Measurements from ENCODE around the gene DCAF7.
A peak's percentile ranks its signal among the peaks of the same experiment; 100 is the strongest.

Gene DCAF7

GRCh38 chr17:63595132-63595531 lies 44.9 kb downstream of the DCAF7 start:
- FAIRE-seq: no peak

GRCh38 chr17:63596856-63597586 lies 46.7 kb downstream of the DCAF7 start:
- no peak for FAIRE-seq

DNA sequence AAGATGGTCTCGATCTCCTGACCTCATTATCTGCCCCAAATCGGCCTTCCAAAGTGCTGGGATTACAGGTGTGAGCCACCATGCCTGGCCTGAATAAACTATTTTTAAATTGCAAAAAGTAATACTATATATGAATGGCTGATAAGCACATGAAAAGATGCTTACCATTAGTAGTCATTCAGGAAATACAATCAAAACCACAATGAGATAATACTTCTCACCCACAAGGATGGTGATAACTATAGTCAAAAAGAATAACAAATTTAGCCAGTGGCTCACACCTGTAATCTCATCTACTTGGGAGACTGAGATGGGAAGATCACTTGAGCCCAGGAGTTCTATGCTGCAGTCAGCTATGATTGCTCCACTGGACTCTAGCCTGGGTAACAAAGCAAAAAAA lies 48.0 kb downstream of the DCAF7 start:
- FAIRE-seq: no peak

GRCh38 chr17:63600569-63601438 lies 50.5 kb downstream of the DCAF7 start, which contains the start of gene TACO1:
TSS of gene TACO1 (plus strand) at chr17:63600895. CDS start at chr17:63601084, 189 bp downstream.
- FAIRE-seq: no peak

DNA sequence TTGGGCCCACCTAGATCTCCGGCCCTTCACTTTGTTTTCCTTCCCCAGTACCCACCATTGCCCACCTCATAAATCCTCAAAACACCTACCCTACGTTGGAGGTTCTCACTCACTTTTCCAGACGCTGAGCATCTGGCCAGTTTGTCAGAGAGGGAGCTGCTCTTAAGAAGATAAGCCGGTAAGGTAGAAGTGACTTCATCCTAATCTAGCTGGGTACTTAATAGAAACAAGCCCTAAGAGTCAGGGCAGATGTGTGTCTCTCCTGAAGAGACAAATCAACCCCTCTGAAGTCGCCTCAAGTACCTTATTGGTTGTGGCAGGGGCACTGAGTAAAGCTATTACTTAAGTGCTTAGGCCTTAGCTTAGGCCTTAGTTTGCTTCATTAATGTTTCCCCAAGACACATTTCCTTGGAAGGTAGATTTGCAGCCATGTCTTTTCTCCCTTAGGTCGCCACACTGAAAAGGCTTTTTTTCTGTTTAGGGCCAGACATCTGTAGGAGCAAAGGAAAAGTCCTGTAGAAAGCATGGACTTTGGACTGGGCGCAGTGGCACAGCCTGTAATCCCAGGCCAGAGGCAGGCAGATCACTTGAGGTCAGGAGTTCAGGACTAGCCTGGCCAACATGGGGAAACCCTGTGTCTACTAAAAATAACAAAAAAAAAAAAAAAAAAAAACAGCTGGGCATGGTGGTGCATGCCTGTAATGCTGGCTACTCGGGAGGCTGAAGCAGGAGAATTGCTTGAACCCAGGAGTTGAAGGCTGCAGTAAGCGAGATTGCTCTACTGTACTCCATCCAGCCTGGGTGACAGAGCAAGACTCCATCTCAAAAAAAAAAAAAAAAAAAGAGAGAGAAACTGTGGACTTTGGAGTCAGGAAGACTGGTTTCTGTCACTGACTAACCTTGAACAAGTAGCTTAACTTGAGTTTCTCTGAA lies 51.4 kb downstream of the DCAF7 start:
- no peak for FAIRE-seq

DNA sequence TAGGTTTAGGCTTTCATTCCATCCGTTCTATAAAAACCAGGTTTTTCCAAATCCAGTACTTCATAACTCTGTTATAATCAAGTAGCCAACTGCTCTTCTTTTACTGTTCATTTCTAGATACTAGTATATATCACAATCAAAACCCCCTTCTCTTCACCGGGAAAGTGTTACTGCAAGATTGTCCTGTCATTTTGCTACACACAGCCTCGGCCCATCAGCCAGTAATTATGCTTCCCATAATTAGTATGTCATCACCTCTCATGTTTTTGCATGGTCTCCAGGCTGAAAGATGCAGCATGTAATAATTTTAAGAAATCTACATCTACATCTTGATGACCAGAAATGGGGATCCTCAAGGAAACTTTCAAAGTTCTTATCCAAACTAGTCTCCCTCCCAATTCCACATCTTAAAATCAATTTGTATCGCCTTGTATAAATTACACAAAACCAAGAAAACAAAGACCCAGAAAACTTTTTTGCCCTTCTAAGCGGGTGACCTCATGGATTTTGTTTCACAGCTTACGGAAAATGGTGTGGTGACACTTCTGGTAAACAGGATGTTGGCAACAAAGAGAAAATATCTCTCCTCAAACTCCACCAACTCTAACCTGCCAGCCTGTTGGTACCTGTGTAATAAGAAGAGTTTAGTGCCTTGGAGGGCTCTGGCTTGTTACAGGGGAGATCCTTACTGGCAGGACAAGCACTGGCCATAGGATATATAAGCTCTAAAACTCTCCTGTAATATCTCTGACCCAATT lies 59.7 kb downstream of the DCAF7 start:
- no peak for FAIRE-seq

DNA sequence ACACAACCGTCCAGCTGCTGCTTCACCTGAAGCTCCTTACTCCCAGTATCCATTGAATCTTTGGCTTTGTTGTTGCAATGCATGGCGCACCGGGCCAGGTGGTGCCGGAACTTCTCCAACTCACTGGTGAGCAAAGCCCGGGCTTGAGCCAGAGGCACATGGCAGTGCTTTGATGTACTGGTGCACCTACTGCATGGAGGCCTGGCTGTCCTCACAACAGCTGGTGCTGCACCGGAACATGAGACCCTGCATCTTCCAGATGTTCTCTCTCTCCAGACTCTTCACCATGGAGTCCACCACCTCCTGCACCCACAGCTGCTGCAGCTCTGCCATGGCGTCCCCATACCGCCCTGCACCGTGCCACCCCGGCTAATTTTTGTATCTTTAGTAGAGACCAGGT lies 60.6 kb downstream of the DCAF7 start:
- no peak for FAIRE-seq

DNA sequence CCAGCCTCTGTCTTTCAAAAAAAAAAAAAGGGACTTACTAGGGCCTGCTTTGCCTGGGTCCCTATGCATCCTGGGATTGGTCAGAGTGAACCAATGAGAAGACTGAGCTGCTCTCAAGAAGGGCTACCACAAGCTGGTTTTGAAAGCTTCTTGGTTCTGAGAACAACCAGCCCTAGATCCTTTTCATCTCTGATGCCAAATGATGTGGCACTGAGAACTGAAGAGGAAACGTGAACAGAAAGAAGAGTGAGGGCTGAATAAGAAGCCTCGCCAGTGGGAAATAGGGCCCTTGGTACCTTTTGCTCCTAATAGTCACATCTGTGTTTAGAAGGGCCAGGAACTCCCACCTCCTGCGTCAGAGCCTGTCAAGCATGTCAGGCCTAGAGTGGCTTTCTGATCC lies 61.1 kb downstream of the DCAF7 start:
- FAIRE-seq: no peak

DNA sequence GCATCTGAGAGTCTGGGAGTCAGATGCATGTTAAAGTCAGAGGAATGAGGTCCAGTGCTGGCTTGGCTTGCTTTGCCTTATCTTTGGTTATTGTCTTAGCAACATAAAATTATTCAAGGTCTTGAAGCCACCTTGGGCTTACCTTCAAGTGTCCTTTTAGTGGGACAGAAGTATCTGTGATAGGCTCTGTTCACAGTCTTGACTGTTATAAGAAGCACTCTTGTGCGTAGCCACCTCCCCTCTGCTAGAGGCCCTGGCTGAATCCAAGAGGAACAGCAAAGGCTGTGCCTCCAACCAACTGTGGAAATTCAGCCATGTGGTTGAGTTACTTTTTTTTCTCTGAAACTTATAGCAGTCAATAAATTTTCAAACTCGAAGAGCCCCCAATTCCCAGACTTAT lies 63.4 kb downstream of the DCAF7 start:
- no peak for FAIRE-seq

DNA sequence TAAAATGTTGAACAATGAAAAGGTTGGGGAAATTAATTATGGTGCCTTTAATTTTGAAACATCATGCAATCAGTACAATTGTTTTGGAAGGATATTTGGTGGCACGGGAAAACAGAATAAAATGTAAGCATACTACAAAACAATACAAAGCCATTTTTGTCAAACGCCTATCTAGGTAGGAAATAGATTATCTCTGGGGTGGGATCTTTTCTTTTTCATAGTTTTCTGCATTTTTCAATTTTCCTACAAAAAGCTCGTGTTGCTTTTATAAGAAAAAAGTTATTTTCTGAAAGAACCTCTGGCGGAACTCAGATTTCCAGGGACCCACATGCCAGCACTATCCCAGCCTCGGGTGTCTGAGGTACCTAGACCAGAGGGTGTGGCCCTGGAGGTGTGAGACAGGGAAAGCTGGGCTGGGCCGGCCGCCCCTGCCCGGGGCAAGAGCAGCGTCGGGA lies 71.0 kb downstream of the DCAF7 start:
- FAIRE-seq: no peak

GRCh38 chr17:63621684-63622573 lies 71.7 kb downstream of the DCAF7 start, which contains the start of gene MAP3K3:
TSS of gene MAP3K3 (plus strand) at chr17:63622417. CDS start at chr17:63622760, 343 bp downstream.
- peak; percentile 94 for FAIRE-seq

DNA sequence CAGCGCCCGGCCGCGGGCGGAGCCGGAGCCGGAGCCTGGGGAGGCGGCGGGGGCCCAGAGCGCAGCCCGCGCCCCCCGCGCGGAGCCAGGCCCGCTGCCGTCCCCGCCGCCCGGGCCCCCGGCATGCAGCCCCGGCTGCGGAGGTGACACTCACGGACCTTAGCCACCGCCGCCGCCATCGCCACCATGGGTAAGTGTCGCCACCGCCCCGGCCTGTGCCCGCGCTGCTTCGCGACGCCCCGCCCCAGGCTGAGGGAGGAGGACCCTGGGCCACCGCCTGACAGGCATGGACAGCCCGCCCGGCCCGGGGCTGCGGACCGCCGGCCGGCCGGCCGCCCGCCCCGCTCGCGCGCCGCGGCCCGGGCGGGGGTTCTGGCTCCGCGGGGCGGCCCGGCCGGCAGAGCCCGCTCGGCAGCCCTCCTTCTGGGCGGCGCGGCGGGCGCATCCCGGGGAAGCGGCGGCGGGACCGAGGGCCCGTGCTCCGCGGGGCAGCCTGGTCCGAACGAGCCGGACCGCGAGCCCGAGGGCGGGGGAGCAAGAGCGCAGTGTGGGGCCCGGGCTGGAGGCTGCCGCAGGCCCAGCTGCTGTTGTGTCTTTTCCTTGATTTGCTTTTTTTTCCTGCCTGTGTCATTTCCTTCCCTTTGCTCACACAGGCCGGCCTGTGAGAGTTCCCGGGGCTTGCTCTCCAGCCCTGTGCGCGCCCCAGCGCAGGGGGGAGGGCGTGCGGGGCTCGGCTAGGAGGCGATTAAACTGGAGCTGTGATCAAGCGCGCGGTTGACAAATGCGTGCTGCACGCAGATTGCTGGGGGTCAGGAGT lies 72.5 kb downstream of the DCAF7 start:
- FAIRE-seq: no peak

DNA sequence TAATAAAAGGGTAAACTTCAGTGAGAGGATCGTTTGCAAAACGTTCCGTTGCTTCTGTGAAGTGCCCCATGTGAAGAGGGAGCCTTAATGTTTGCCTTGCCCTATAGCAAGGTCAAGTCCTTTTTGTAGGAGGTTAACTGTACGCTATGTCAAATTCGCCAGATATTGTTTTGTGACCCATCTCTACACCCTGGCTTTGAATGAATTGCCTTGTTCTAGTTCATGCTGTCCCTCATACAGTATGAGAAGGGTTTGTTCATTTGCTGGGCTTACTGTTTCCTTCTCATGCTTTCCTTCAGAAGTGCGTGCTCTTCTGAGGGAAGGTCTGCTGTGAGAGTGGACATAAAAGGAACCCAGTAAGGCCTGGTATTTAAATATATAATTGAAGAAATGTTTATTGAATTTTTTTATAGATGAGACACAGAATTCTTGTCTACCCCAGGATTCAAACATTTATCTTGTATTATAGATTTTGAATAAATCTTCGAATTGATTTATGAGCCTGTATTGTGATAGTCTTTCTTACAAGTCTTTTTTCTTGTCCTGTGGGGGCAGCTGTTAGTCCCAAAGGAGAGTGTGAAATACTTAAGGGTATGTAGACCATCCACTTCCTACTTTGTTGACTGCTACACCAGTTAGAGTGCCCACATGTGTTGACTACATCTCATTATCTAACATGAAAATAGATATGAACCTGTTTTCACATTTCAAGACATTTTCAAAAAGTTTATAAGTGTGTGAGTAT lies 73.7 kb downstream of the DCAF7 start:
- no peak for FAIRE-seq

DNA sequence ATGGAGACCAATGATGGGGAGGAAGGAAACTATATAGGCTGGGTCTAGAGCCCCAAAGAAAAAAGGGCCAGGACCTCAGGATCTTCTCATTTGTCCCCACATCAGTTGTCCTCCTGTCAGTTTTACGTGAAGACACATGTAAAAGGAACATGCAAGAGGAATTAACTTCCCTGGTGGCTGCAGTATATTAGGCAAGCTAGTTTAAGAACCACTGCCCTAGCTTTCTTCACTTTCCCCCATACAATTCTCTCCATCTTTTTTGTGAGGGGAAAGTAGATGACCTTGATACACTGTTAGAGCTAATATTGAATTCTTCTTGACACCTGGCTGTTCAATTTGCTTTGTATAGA lies 74.2 kb downstream of the DCAF7 start:
- FAIRE-seq: no peak

- no peak for FAIRE-seq
Measured at GRCh38 chr17:63626551-63627180, 76.4 kb downstream of the DCAF7 start.

DNA sequence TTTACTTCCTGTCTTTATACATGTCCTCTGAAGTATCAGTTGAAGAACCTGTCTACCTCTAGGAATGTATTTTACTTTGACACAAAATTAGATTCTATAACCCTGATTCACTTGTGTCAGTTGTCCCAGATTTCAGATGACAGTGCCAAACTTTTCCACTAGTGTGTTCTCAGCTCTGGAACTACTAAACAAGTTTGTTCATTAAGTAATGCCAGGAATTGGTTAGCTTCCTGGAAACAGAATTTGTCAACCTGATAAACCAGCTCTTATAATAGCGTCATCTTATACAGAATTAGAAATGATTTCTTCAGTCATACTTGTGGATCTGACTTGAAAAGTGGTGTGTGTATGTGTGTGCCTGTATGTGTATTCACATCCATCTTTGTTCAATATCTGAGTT lies 79.3 kb downstream of the DCAF7 start:
- FAIRE-seq: no peak

GRCh38 chr17:63631062-63631461 lies 80.8 kb downstream of the DCAF7 start:
- FAIRE-seq: no peak

DNA sequence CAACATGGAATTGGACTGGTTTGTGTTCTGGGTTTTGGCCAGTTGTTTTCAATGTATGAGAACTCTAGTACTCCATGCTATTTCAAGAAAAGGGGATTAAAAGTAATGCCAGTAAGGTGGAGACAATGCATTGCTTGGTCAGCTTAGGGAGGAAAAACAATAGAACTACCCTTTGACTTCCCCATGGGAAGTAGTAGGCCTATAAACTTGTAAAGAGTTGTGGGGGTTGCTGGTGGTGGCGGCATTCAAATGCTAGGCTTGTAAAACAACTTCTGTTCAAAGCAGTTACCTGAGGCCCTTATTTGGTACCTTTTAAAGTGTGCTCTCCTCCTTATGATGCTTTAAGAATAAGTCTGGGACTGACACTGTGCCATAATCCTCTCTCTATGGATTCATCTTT lies 81.3 kb downstream of the DCAF7 start:
- FAIRE-seq: no peak

DNA sequence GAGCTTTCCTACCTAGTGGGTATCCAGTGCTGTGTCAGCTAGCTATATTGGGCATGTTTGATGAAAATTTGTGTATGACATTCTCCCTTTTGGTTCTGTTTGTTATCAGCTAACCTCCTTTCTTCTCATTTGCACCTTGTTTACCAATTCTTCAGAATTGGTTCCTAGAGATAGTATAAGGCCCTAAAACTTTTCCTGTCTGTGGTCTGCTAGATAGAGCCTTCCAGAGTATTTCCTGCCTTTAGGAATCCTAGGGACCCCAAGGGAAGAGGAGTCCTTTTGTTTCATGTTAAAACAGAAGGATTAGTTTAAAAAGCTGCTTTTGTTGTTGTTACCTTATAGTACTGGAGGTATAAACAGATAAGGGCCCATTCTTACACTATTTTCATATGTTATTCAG lies 83.5 kb downstream of the DCAF7 start:
- FAIRE-seq: no peak
